ENCODE results near the gene PRAMEF33.
"Not testable (repeated sequence)": the region's sequence is repeated elsewhere in the genome, so short reads cannot be mapped to it uniquely, and the experiment has no call there.

Gene PRAMEF33

GRCh38 chr1:13356774-13357173 lies 53.4 kb downstream of the PRAMEF33 start:
- H3K4me3 ChIP-seq (ENCODE audit: low read depth, low read length); in situ Hi-C loops (cut with HindIII; ENCODE audit: low sequenced_read_pairs): not testable (repeated sequence)
- TF ChIP-seq CTCF (IDR thresholded peaks at IDR 0.05; ENCODE audit: low read depth, low read length, missing control alignments) = peak; percentile 25
- DNase-seq (ENCODE audit: low read depth) = peak; percentile 8
